Gastroesophageal sphincter (tissue), 4 donors: ENCODE measurements around the gene EPHA6. TPM values are rescaled to one million over a fixed set of nuclear protein-coding genes. Genes with fewer than 3 reads are reported as not detected.

Source experiments
- ATAC-seq: fragments of 150-250 bp; one replicate; pipeline ENCODE4 v1.9.1; 2016; ENCODE audit warnings: mild to moderate bottlenecking, moderate library complexity
- H3K27ac ChIP-seq, 4 donors: fragments of 200-600 bp; sonication (generic) in 3 of 4; 1 replicate in 3 of 4; 2 replicates in 1 of 4; pipeline ENCODE4 v1.5.1; 2016 to 2019
- H3K27me3 ChIP-seq: fragments of 200-600 bp; sonication (generic); one replicate; pipeline ENCODE4 v1.5.1; 2019
- H3K36me3 ChIP-seq, 2 donors: fragments of 200-600 bp; sonication (generic); one replicate each; pipeline ENCODE4 v1.5.1; 2019; ENCODE audit warnings: control low read depth in 1 of 2
- H3K4me1 ChIP-seq, 3 donors: fragments of 200-600 bp; sonication (generic); 1 replicate in 2 of 3; 2 replicates in 1 of 3; pipeline ENCODE4 v1.5.1; 2016 to 2019; ENCODE audit warnings: control low read depth in 2 of 3
- H3K4me3 ChIP-seq, 2 donors: fragments of 200-600 bp; sonication (generic); one replicate each; pipeline ENCODE4 v1.5.1; 2019; ENCODE audit warnings: mild to moderate bottlenecking in 1 of 2, moderate library complexity in 1 of 2
- H3K9me3 ChIP-seq, 3 donors: fragments of 200-600 bp; sonication (generic); one replicate each; pipeline ENCODE4 v1.5.1; 2017 to 2019; ENCODE audit warnings: control low read depth in 2 of 3
- EP300 ChIP-seq: sonication (generic); formaldehyde crosslinking; IDR thresholded peaks from one replicate; pipeline ENCODE4 v1.6.1; 2017; ENCODE audit warnings: antibody characterized with exemption, mild to moderate bottlenecking
- POLR2A ChIP-seq, 2 donors: fragments of 450-650 bp; IDR thresholded peaks; one replicate each; pipeline ENCODE4 v1.6.1; 2017; ENCODE audit warnings: antibody characterized with exemption in 2 of 2, mild to moderate bottlenecking in 2 of 2, moderate library complexity in 1 of 2
- POLR2AphosphoS5 ChIP-seq: sonication (generic); formaldehyde crosslinking; IDR thresholded peaks from one replicate; pipeline ENCODE4 v1.6.1; 2017; ENCODE audit warnings: antibody characterized with exemption
- WGBS, 2 donors: methylation state at CpG; one replicate each; pipeline ENCODE4 v1.1.5; 2018; ENCODE audit warnings: low coverage in 1 of 2; 5-methylcytosine and 5-hydroxymethylcytosine counted together
- total RNA-seq, 4 donors: library from RNA; depleted of rRNA; stranded (reverse); fragments of >200 nt; gene quantifications; one replicate each; pipeline ENCODE4 v1.1.0, GENCODE V29; 2016
- TF ChIP-seq, protein P1 (sequence below), 4 experiments: fragments of 200-600 bp in 2 of 4; fragments of 450-650 bp in 2 of 4; sonication (generic) in 1 of 4; IDR thresholded peaks; one replicate each; pipeline ENCODE4 v1.5.1; 2017 to 2019; ENCODE audit warnings: antibody characterized with exemption in 4 of 4, mild to moderate bottlenecking in 2 of 4, moderate library complexity in 2 of 4

EPHA6 gene
- total RNA-seq, 4 donors from 2014 or later = 1.6 to 4.2 (median 2.9) TPM

DNA sequence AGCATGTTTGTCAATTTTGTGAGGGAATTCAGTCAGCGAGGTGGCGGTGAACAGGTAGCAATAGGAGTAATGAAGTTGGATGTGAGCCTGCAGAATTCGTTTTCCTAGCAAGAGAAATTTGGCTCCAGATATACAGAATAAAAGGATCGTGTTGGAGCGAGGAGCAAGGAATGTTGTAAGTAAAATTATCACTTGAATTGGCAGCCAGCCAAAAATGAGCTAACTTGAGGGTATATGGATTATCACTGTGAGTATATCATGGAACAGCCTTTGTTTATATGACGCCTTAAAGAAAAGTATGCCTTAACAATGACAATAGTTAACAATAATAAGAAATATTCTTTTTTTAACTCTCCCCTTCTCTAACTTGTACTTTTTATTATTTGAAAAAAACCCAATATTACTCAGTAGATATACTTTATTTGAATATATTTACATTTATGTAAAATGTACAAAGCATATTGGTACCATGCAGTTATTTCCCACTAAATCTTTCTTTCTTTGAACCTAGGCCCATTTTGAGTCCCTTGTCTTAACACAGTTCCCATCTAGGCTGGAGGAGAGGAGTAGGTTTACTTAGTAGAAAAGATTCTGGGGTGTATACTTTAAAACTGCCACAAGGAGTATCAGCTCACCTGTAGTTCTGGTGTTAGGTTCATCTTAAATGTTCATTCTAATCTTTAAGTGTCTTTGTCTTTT is 29.3 kb downstream of the EPHA6 start:
- no peak overlapping the region for H3K4me3 ChIP-seq
- ATAC-seq = no peak
- no peaks in the 10 kb centered on the region for H3K9me3 ChIP-seq
- H3K27me3 ChIP-seq = no peaks in the 10 kb centered on the region
- H3K4me1 ChIP-seq = no peaks in the 10 kb centered on the region
- WGBS, 2 donors = 29 to 30% methylated on average over 6 of the region's 6 CpGs
- no peaks in the 10 kb centered on the region for H3K36me3 ChIP-seq
- TF ChIP-seq POLR2A (IDR thresholded peaks at IDR 0.05) (no peak), EP300 (no peak), POLR2AphosphoS5 (no peak)
- TF ChIP-seq, protein P1, sequence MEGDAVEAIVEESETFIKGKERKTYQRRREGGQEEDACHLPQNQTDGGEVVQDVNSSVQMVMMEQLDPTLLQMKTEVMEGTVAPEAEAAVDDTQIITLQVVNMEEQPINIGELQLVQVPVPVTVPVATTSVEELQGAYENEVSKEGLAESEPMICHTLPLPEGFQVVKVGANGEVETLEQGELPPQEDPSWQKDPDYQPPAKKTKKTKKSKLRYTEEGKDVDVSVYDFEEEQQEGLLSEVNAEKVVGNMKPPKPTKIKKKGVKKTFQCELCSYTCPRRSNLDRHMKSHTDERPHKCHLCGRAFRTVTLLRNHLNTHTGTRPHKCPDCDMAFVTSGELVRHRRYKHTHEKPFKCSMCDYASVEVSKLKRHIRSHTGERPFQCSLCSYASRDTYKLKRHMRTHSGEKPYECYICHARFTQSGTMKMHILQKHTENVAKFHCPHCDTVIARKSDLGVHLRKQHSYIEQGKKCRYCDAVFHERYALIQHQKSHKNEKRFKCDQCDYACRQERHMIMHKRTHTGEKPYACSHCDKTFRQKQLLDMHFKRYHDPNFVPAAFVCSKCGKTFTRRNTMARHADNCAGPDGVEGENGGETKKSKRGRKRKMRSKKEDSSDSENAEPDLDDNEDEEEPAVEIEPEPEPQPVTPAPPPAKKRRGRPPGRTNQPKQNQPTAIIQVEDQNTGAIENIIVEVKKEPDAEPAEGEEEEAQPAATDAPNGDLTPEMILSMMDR (IDR thresholded peaks at IDR 0.05) = no peak
- no peak overlapping the region for H3K27ac ChIP-seq

GRCh38 chr3:96844204-96844514 is 29.8 kb downstream of the EPHA6 start:
- TF ChIP-seq POLR2AphosphoS5 = no peak
- TF ChIP-seq, protein P1 (IDR thresholded peaks at IDR 0.05) = no peak
- no peak for TF ChIP-seq EP300
- TF ChIP-seq POLR2A (IDR thresholded peaks at IDR 0.05) = no peak
- Histone ChIP-seq H3K9me3 (no peaks in the 10 kb centered on the region), H3K4me1 (no peaks in the 10 kb centered on the region), H3K27ac (no peak overlapping the region), H3K4me3 (no peak overlapping the region), H3K27me3 (no peaks in the 10 kb centered on the region), H3K36me3 (no peaks in the 10 kb centered on the region)
- no peak for ATAC-seq

GRCh38 chr3:96852849-96853248 is 38.5 kb downstream of the EPHA6 start:
- no peak overlapping the region for H3K27ac ChIP-seq
- H3K27me3 ChIP-seq = no peaks in the 10 kb centered on the region
- H3K36me3 ChIP-seq = no peaks in the 10 kb centered on the region
- H3K4me1 ChIP-seq = no peaks in the 10 kb centered on the region
- no peak for ATAC-seq
- TF ChIP-seq, protein P1 (IDR thresholded peaks at IDR 0.05) = no peak
- no peak for TF ChIP-seq EP300
- no peak for TF ChIP-seq POLR2A (IDR thresholded peaks at IDR 0.05)
- TF ChIP-seq POLR2AphosphoS5 = no peak
- 74 to 100% methylated on average over 2 of the region's 2 CpGs for WGBS, 2 donors
- no peak overlapping the region for H3K4me3 ChIP-seq
- no peaks in the 10 kb centered on the region for H3K9me3 ChIP-seq

DNA sequence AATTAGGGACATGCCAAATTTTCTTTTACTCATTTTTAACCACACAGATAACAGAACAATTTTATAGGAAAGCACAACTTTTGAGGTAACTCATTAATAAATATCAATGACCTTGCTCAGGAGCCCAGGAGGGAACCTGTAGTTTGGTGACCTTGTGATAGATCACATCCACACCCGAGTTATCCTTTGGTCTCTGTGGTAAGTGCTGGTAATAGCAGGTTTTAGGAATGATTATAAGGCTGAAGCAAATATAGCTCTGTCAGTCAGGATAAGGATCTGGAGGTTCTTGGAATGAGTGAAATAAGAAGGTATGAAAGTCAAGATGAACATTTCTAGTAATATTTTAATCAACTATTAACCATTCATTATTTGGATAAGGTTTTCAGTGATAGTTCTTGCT is 46.5 kb downstream of the EPHA6 start:
- H3K36me3 ChIP-seq = no peaks in the 10 kb centered on the region

More for the DNA sequence above, 46.5 kb downstream of the EPHA6 start:
- ATAC-seq = no peak
- Histone ChIP-seq H3K9me3 (no peaks in the 10 kb centered on the region), H3K4me3 (no peak overlapping the region), H3K27me3 (no peaks in the 10 kb centered on the region), H3K27ac (no peak overlapping the region), H3K4me1 (no peaks in the 10 kb centered on the region)
- 56 to 80% methylated on average over 1 of the region's 1 CpG for WGBS, 2 donors
- TF ChIP-seq POLR2A (IDR thresholded peaks at IDR 0.05) (no peak), EP300 (no peak), POLR2AphosphoS5 (no peak)
- TF ChIP-seq, protein P1 (IDR thresholded peaks at IDR 0.05) = no peak
